Karpas-422 (cell line): ENCODE results near the gene SEMA3D. TPM values are rescaled to one million over a fixed set of nuclear protein-coding genes. Genes with fewer than 3 reads are reported as not detected.

Experiments
- DNase-seq: peaks from one replicate; pipeline ENCODE4 v3.0.0-alpha.2; 2015
- H2AFZ ChIP-seq: fragments of 200-600 bp; sonication (generic); 2 replicates; pipeline ENCODE4 v1.6.1; 2014; ENCODE audit warnings: antibody characterized with exemption, low read length, mixed read lengths
- H3K27ac ChIP-seq: fragments of 200-600 bp; sonication (generic); 2 replicates; pipeline ENCODE4 v1.5.1; 2014; ENCODE audit warnings: mild to moderate bottlenecking, low read length, moderate library complexity
- H3K27me3 ChIP-seq: fragments of 200-600 bp; sonication (generic); 2 replicates; pipeline ENCODE4 v1.6.1; 2014; ENCODE audit warnings: low read length, mixed read lengths
- H3K36me3 ChIP-seq: fragments of 200-600 bp; sonication (generic); 2 replicates; pipeline ENCODE4 v1.6.1; 2014; ENCODE audit warnings: low read length, mixed read lengths; ENCODE audit not compliant: insufficient read depth
- H3K4me1 ChIP-seq: fragments of 200-600 bp; sonication (generic); 2 replicates; pipeline ENCODE4 v1.6.1; 2014; ENCODE audit warnings: mild to moderate bottlenecking, low read length, mixed read lengths
- H3K4me2 ChIP-seq: fragments of 200-600 bp; sonication (generic); 2 replicates; pipeline ENCODE4 v1.6.1; 2014; ENCODE audit warnings: low read length, low read depth, mild to moderate bottlenecking; ENCODE audit not compliant: poor library complexity, severe bottlenecking
- H3K4me3 ChIP-seq: fragments of 200-600 bp; sonication (generic); 2 replicates; pipeline ENCODE4 v1.5.1; 2014; ENCODE audit warnings: mild to moderate bottlenecking, antibody characterized with exemption, low read length, mixed read lengths
- H3K79me2 ChIP-seq: fragments of 200-600 bp; sonication (generic); 2 replicates; pipeline ENCODE4 v1.6.1; 2014; ENCODE audit warnings: mild to moderate bottlenecking, low read length, mixed read lengths
- H3K9ac ChIP-seq: fragments of 200-600 bp; sonication (generic); 2 replicates; pipeline ENCODE4 v1.6.0; 2014; ENCODE audit warnings: low read length
- H3K9me2 ChIP-seq: fragments of 200-600 bp; sonication (generic), shearing (Covaris generic); replicated peaks from 2 replicates; pipeline ENCODE4 v1.6.0; 2014; ENCODE audit warnings: mild to moderate bottlenecking, low read length, moderate library complexity; ENCODE audit not compliant: insufficient read depth
- H3K9me3 ChIP-seq: fragments of 300-700, 200-600 bp; sonication (generic); 2 replicates; pipeline ENCODE4 v1.6.1; 2014; ENCODE audit warnings: low read length, mixed read lengths
- H4K20me1 ChIP-seq: fragments of 200-600 bp; sonication (generic); 2 replicates; pipeline ENCODE4 v1.6.1; 2014; ENCODE audit warnings: mild to moderate bottlenecking, antibody characterized with exemption, low read length, low read depth; ENCODE audit not compliant: insufficient read depth
- total RNA-seq: library from RNA; depleted of rRNA; stranded (reverse); fragments of >200 nt; shearing (Covaris generic); gene quantifications from 2 replicates; pipeline ENCODE4 v1.2.3, GENCODE V29; 2014; ENCODE audit warnings: low replicate concordance; rRNA removed

Gene SEMA3D
- not detected in 2 replicates for total RNA-seq

GRCh38 chr7:85186521-85187241 is at the start of gene SEMA3D:
TSS of gene SEMA3D (minus strand) at chr7:85187056. CDS start at chr7:85121891, 65,165 bp downstream.
- Histone ChIP-seq H3K9me2 (no peaks in the 10 kb centered on the region), H3K9me3 (peaks cover 5% of the 10 kb centered on the region; the same call in 1 of the 2 replicates), H3K9ac (no peak within 1 kb of the TSS), H3K4me1 (no peaks in the 10 kb centered on the region), H3K36me3 (no peaks in the 10 kb centered on the region), H4K20me1 (no peaks in the 10 kb centered on the region), H3K79me2 (no peaks in the 10 kb centered on the region), H2AFZ (no peak within 1 kb of the TSS), H3K4me3 (no peak within 1 kb of the TSS), H3K27me3 (no peaks in the 10 kb centered on the region), H3K4me2 (no peak within 1 kb of the TSS), H3K27ac (no peak within 1 kb of the TSS)
- DNase-seq = no peak

- Histone ChIP-seq H3K9ac (no peak overlapping the region), H3K4me3 (no peak overlapping the region), H3K4me1 (no peaks in the 10 kb centered on the region), H4K20me1 (no peaks in the 10 kb centered on the region), H3K27ac (no peak overlapping the region), H3K27me3 (no peaks in the 10 kb centered on the region), H3K4me2 (no peak overlapping the region), H3K9me3 (peaks cover 40% of the 10 kb centered on the region), H3K36me3 (no peaks in the 10 kb centered on the region), H3K9me2 (no peaks in the 10 kb centered on the region), H3K79me2 (no peaks in the 10 kb centered on the region), H2AFZ (no peak overlapping the region)
- no peak for DNase-seq
These were observed 47.9 kb upstream of the SEMA3D start for GRCh38 chr7:85234730-85235129.

- no peaks in the 10 kb centered on the region for H3K27me3 ChIP-seq
These were observed 45.2 kb upstream of the SEMA3D start for GRCh38 chr7:85232068-85232467.

GRCh38 chr7:85230623-85231022 is 43.8 kb upstream of the SEMA3D start:
- H2AFZ ChIP-seq = no peak overlapping the region
- no peak overlapping the region for H3K27ac ChIP-seq
- DNase-seq = no peak
- H4K20me1 ChIP-seq = no peaks in the 10 kb centered on the region
- H3K36me3 ChIP-seq = no peaks in the 10 kb centered on the region
- H3K4me3 ChIP-seq = no peak overlapping the region
- H3K79me2 ChIP-seq = no peaks in the 10 kb centered on the region
- H3K4me2 ChIP-seq = no peak overlapping the region
- no peaks in the 10 kb centered on the region for H3K9me2 ChIP-seq
- H3K9ac ChIP-seq = no peak overlapping the region
- H3K9me3 ChIP-seq = peaks cover 27% of the 10 kb centered on the region
- H3K27me3 ChIP-seq = no peaks in the 10 kb centered on the region
- H3K4me1 ChIP-seq = no peaks in the 10 kb centered on the region

More at GRCh38 chr7:85232068-85232467, 45.2 kb upstream of the SEMA3D start:
- H3K4me3 ChIP-seq = no peak overlapping the region
- no peak overlapping the region for H3K9ac ChIP-seq
- no peak overlapping the region for H3K27ac ChIP-seq
- DNase-seq = no peak
- no peaks in the 10 kb centered on the region for H3K9me2 ChIP-seq
- no peak overlapping the region for H2AFZ ChIP-seq
- no peak overlapping the region for H3K4me2 ChIP-seq
- no peaks in the 10 kb centered on the region for H3K36me3 ChIP-seq
- peaks cover 24% of the 10 kb centered on the region for H3K9me3 ChIP-seq
- H3K4me1 ChIP-seq = no peaks in the 10 kb centered on the region
- no peaks in the 10 kb centered on the region for H3K79me2 ChIP-seq
- no peaks in the 10 kb centered on the region for H4K20me1 ChIP-seq

GRCh38 chr7:85229544-85229943 is 42.7 kb upstream of the SEMA3D start:
- no peak overlapping the region for H3K4me3 ChIP-seq
- H3K36me3 ChIP-seq = no peaks in the 10 kb centered on the region
- H2AFZ ChIP-seq = no peak overlapping the region
- H3K4me2 ChIP-seq = no peak overlapping the region
- H3K79me2 ChIP-seq = no peaks in the 10 kb centered on the region
- H3K27ac ChIP-seq = no peak overlapping the region
- H3K9me2 ChIP-seq = no peaks in the 10 kb centered on the region
- H3K27me3 ChIP-seq = no peaks in the 10 kb centered on the region
- no peak for DNase-seq
- peaks cover 33% of the 10 kb centered on the region for H3K9me3 ChIP-seq
- no peaks in the 10 kb centered on the region for H4K20me1 ChIP-seq
- no peak overlapping the region for H3K9ac ChIP-seq
- H3K4me1 ChIP-seq = no peaks in the 10 kb centered on the region

GRCh38 chr7:85226361-85227085 is 39.7 kb upstream of the SEMA3D start:
- Histone ChIP-seq H3K9ac (no peak overlapping the region), H3K4me3 (no peak overlapping the region), H4K20me1 (no peaks in the 10 kb centered on the region), H3K27me3 (no peaks in the 10 kb centered on the region), H3K4me1 (no peaks in the 10 kb centered on the region), H3K79me2 (no peaks in the 10 kb centered on the region), H3K36me3 (no peaks in the 10 kb centered on the region), H3K27ac (no peak overlapping the region), H2AFZ (no peak overlapping the region), H3K9me3 (peaks cover 17% of the 10 kb centered on the region), H3K9me2 (no peaks in the 10 kb centered on the region), H3K4me2 (no peak overlapping the region)
- no peak for DNase-seq

- Histone ChIP-seq H3K4me2 (no peak overlapping the region), H3K27ac (no peak overlapping the region)
These were observed 37.3 kb upstream of the SEMA3D start for GRCh38 chr7:85224171-85224570.

GRCh38 chr7:85222522-85222921 is 35.7 kb upstream of the SEMA3D start:
- Histone ChIP-seq H3K27ac (no peak overlapping the region), H3K27me3 (no peaks in the 10 kb centered on the region), H3K9me2 (no peaks in the 10 kb centered on the region), H3K79me2 (no peaks in the 10 kb centered on the region), H2AFZ (no peak overlapping the region), H3K4me3 (no peak overlapping the region), H3K4me2 (no peak overlapping the region), H3K36me3 (no peaks in the 10 kb centered on the region), H3K4me1 (no peaks in the 10 kb centered on the region), H3K9me3 (peaks cover 16% of the 10 kb centered on the region), H4K20me1 (no peaks in the 10 kb centered on the region), H3K9ac (no peak overlapping the region)
- DNase-seq = no peak

More at GRCh38 chr7:85224171-85224570, 37.3 kb upstream of the SEMA3D start:
- Histone ChIP-seq H3K36me3 (no peaks in the 10 kb centered on the region), H2AFZ (no peak overlapping the region), H3K27me3 (no peaks in the 10 kb centered on the region), H3K9me2 (no peaks in the 10 kb centered on the region), H3K79me2 (no peaks in the 10 kb centered on the region), H3K4me1 (no peaks in the 10 kb centered on the region), H3K4me3 (no peak overlapping the region), H3K9ac (no peak overlapping the region), H4K20me1 (no peaks in the 10 kb centered on the region), H3K9me3 (peaks cover 11% of the 10 kb centered on the region)
- DNase-seq = no peak
